Osteocyte (in vitro differentiated cells): ENCODE measurements around the gene DOK4. TPM values are rescaled to one million over a fixed set of nuclear protein-coding genes. Genes with fewer than 3 reads are reported as not detected.

Experiments
- DNase-seq: peaks from one replicate; pipeline ENCODE4 v3.0.0; 2021; ENCODE audit warnings: mixed read lengths; ENCODE audit not compliant: unreplicated experiment; ENCODE audit errors: extremely low spot score
- H3K27ac Mint-ChIP-seq: one replicate; pipeline ENCODE4 v1.8.0; 2021; ENCODE audit warnings: mild to moderate bottlenecking, mixed read lengths; ENCODE audit not compliant: unreplicated experiment
- H3K27me3 Mint-ChIP-seq: one replicate; pipeline ENCODE4 v1.8.0; 2021; ENCODE audit warnings: mixed read lengths; ENCODE audit not compliant: unreplicated experiment
- H3K36me3 Mint-ChIP-seq: one replicate; pipeline ENCODE4 v1.8.0; 2021; ENCODE audit warnings: mixed read lengths; ENCODE audit not compliant: unreplicated experiment
- H3K4me1 Mint-ChIP-seq: one replicate; pipeline ENCODE4 v1.8.0; 2021; ENCODE audit warnings: mixed read lengths; ENCODE audit not compliant: unreplicated experiment
- H3K4me3 Mint-ChIP-seq: one replicate; pipeline ENCODE4 v1.8.0; 2021; ENCODE audit warnings: mild to moderate bottlenecking, moderate library complexity, mixed read lengths; ENCODE audit not compliant: unreplicated experiment
- H3K9me3 Mint-ChIP-seq: one replicate; pipeline ENCODE4 v1.8.0; 2021; ENCODE audit warnings: mixed read lengths; ENCODE audit not compliant: unreplicated experiment
- total RNA-seq: library from RNA; stranded (reverse); gene quantifications from 2 replicates; pipeline ENCODE4 v1.2.1, GENCODE V29; 2021
- TF ChIP-seq, protein P1 (sequence below): fragments of 200-600 bp; sonication (generic); IDR thresholded peaks from 2 replicates; pipeline ENCODE4 v1.5.0; 2021; ENCODE audit warnings: antibody characterized with exemption, mild to moderate bottlenecking, moderate library complexity

The DOK4 gene
- total RNA-seq, 1 donor from 2014 or later = 22.5 TPM

DNA sequence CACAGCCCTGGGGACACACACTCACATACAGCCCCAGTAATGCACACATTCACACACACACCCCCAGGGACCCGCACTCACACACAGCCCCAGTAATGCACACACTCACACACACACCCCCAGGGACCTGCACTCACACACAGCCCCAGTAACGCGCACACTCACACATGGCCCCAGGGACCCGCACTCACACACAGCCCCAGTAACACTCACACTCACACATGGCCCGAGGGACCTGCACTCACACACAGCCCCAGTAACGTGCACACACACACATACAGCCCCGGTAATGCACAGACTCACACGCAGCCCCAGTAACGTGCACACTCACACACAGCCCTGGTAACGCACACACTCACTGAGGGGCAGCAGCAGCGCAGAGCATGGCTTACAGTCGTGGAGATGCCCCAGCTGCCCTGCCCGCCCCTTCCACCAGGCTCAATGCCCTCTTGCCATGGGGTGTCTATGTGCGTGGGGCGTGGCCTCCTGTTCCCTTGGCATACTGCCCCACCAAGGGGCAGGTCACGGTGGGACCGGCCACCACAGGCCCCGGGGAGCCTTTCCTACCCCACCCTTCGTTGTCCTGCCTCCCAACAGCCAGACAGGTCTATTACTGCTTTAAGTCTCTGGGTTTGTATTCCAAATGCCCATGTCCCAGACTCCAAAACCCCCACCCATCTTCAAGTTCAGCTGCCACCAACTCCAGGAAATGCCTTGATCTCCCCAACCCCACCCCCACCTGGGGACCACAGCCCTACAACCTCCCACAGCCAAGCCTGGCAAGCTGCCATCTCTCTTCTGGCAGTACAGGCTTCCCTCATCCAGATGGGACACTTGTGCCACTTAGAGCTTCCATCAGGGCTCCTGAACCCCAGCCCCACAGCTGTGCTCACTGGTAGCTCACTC lies 47.4 kb upstream of the DOK4 start:
- Mint-ChIP-seq H3K27me3 (no peaks in the 10 kb centered on the region), H3K9me3 (no peaks in the 10 kb centered on the region), H3K4me1 (peaks cover 80% of the 10 kb centered on the region), H3K36me3 (peaks cover 3% of the 10 kb centered on the region), H3K27ac (peak overlapping the region; percentile 83), H3K4me3 (peak overlapping the region; percentile 85)
- TF ChIP-seq, protein P1, sequence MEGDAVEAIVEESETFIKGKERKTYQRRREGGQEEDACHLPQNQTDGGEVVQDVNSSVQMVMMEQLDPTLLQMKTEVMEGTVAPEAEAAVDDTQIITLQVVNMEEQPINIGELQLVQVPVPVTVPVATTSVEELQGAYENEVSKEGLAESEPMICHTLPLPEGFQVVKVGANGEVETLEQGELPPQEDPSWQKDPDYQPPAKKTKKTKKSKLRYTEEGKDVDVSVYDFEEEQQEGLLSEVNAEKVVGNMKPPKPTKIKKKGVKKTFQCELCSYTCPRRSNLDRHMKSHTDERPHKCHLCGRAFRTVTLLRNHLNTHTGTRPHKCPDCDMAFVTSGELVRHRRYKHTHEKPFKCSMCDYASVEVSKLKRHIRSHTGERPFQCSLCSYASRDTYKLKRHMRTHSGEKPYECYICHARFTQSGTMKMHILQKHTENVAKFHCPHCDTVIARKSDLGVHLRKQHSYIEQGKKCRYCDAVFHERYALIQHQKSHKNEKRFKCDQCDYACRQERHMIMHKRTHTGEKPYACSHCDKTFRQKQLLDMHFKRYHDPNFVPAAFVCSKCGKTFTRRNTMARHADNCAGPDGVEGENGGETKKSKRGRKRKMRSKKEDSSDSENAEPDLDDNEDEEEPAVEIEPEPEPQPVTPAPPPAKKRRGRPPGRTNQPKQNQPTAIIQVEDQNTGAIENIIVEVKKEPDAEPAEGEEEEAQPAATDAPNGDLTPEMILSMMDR = no peak
- peak; percentile 84 for DNase-seq

DNA sequence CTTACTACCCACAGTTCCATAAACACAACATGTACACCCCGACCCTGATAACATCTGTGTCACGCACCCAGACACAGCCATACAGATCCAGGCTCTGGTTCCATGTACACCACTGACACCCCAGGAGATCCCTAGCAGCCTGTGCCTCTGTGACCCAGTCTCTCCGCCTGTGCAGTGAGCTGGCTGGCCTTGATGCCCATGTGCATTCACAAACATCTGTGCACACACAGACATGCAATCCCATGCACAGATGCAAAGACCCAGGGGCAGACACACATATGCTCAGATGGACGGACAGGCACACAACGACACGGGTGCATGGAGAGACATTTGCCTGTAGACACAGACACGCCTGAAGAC lies 46.0 kb upstream of the DOK4 start:
- peaks cover 67% of the 10 kb centered on the region for H3K4me1 Mint-ChIP-seq
- DNase-seq = peak; percentile 65
- H3K4me3 Mint-ChIP-seq = peak overlapping the region; percentile 38
- peaks cover 6% of the 10 kb centered on the region for H3K36me3 Mint-ChIP-seq
- H3K27me3 Mint-ChIP-seq = no peaks in the 10 kb centered on the region
- peak overlapping the region; percentile 54 for H3K27ac Mint-ChIP-seq
- TF ChIP-seq, protein P1 = no peak
- H3K9me3 Mint-ChIP-seq = no peaks in the 10 kb centered on the region

DNA sequence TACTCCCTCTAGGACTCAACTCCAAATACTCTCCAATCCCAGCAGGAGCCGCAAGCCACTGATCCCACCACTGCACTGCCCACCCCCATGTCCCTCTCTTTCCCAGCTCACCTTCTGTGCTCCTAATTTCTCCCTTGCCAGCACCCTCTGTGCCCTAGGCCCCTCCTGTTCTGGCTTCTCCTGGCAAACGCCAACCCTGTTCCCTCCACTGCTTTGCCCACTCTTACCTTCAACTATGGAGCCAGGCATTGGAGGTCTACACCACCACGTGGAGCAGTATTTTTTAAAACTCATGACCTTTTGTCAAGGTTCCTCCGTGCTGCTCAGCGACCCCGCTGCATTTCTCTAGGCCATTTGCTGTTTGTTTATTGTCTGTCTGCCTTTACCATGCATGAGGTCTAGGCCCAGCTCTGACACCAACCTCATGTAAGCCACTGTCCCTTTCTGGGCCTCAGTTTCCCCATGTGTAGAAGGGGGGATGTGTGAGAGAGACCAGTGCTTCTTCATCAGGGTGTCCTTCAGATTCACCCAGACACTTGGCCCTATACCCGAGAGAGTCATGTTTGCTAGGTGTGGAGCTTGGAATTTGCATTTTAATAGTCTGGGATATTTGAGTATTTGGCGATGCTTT lies 45.5 kb upstream of the DOK4 start:
- H3K4me1 Mint-ChIP-seq = peaks cover 62% of the 10 kb centered on the region
- no peaks in the 10 kb centered on the region for H3K9me3 Mint-ChIP-seq
- no peak overlapping the region for H3K4me3 Mint-ChIP-seq
- DNase-seq = peak; percentile 48
- H3K36me3 Mint-ChIP-seq = peaks cover 7% of the 10 kb centered on the region
- H3K27ac Mint-ChIP-seq = peak overlapping the region; percentile 56
- TF ChIP-seq, protein P1 = no peak
- H3K27me3 Mint-ChIP-seq = no peaks in the 10 kb centered on the region

DNA sequence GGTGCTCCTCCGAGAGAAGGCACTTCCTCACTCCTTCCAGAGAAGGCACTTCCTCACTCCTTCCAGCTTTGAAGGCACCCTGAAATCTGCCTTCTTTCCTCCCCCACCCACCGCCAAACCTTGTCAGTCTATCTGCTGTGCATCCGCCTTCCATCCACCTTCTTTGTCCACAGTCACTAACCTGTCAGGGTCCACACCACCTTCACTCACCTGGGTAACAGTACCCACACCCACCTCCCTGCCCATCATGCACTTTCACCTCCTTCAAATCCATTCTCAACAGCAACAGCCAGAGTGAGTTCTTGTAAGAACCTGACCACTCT lies 44.9 kb upstream of the DOK4 start:
- Mint-ChIP-seq H3K4me3 (no peak overlapping the region), H3K36me3 (peaks cover 8% of the 10 kb centered on the region), H3K27me3 (no peaks in the 10 kb centered on the region), H3K27ac (peak overlapping the region; percentile 56), H3K9me3 (no peaks in the 10 kb centered on the region), H3K4me1 (peaks cover 62% of the 10 kb centered on the region)
- no peak for DNase-seq
- TF ChIP-seq, protein P1 = no peak

DNA sequence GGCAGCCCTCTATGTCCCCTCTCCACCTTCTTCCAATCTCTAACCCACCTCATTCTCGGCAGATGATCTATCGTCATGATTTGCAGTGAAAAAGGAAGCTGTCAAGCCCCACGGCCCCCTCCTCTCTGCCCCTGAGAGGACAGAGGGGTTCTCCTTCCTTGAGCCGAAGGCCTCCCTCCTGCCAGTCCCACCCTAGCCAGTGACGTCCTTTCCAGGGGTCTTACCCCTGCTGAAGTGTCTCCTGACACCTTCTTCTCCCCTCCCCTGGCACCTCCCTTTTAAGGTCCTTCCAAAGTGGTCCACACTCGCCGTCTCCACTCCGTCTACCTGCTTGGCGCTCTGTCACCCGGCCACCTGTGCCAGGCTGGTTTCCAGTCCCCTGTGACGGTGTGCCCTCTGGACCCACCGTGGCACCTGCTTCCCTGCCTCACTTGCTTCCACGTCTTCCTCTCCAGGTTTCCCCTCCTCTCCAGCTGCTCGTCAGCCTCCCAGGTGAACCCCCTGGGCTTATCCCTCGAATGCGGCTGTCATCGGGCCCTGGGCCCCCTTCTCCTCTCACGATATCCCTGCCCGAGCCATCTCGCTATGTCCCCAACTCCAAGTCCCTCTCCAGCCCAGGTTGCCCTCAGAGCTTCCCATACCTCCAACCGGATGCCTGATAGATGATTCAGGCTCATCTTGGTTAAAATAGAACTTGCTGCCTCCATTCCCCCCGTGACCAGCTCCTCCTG lies 44.4 kb upstream of the DOK4 start:
- H3K4me3 Mint-ChIP-seq = no peak overlapping the region
- no peak for DNase-seq

More for the DNA sequence above, 44.4 kb upstream of the DOK4 start:
- H3K27ac Mint-ChIP-seq = peak overlapping the region; percentile 56
- peaks cover 61% of the 10 kb centered on the region for H3K4me1 Mint-ChIP-seq
- no peaks in the 10 kb centered on the region for H3K9me3 Mint-ChIP-seq
- TF ChIP-seq, protein P1 = no peak
- peaks cover 8% of the 10 kb centered on the region for H3K36me3 Mint-ChIP-seq
- no peaks in the 10 kb centered on the region for H3K27me3 Mint-ChIP-seq
